Cerebellar nuclear complex (tissue), 1 donor: Measurements from ENCODE around the gene DENND1A.

ENCODE experiments used
- DNase-seq, 2 experiments: peaks; one replicate each; lab custom pipeline; 2025; lab: John Stamatoyannopoulos, UW

Gene DENND1A

GRCh38 chr9:123487944-123488548 is 441.9 kb downstream of the DENND1A start:
- no peak for DNase-seq

DNA sequence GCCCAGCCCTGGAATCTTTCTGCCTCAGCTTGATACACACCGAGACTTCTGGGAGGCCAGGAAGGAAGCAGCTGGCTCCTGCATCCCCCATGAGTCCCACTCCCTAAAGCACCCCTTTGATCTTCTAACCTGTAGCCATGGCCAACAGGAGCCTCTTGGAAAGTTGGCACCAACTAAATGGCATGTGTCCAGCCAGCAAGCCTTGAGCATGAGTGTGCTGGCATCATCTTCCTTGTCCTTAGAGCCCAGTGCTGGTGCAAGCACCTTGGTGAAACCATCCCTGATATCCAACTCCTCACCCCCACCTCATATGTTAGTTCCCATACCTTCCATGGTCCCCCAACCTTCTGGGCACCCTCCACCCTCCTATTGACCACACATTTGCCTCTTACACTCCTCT is 443.5 kb downstream of the DENND1A start:
- DNase-seq: no peak

GRCh38 chr9:123485216-123485615 is 444.7 kb downstream of the DENND1A start:
- no peak for DNase-seq

GRCh38 chr9:123484130-123484529 is 445.8 kb downstream of the DENND1A start:
- no peak for DNase-seq

GRCh38 chr9:123483191-123483803 is 446.6 kb downstream of the DENND1A start:
- no peak for DNase-seq

GRCh38 chr9:123482295-123482968 is 447.5 kb downstream of the DENND1A start:
- DNase-seq: no peak

DNA sequence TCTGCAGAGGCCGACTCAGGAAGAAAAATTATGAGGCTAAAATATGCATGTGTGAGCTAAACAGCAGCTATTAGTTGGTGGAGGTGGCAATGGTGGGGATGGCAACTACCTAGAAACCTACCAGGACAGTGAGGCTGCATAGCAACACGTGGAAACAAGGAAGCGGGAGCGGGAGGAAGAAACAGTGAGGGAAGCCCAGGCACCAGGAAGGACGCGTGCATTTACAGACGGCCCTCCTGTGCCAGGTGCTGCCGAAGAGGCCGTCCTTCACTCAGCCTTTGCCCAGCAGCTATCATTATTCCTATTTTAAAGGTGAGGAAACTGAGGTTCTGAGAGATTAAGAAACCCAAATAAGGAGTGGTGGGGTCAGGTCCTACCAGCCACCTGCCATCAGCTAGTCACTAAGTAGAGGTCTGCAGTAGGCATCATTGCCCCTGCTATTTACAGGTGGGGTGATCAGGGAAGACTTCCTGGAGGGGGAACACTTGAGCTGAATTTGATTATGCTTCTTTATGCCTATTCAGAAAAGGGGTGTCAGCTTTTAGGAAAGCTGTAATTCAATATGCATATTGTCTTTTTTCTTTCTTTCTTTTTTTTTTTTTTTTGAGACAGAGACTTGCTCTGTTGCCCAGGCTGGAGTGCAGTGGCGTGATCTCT is 448.6 kb downstream of the DENND1A start:
- DNase-seq: no peak

DNA sequence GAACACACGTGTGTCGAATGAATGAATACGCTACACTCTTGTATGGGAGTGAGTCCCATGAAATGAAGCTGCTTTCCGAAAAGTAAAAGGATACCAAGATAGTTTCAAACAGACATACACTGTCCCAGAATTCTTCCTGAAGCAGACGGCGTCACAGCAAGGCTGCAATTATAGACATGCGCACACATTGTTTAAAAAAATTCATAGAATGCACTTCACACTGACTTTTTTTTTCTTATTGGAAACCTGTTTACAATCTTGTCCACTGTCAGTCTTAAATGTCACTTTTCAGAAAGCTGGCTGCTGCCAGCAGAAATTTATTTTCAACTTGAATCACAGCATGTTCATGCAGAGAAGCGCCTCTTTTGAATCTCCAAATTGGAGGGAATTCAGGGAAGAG is 449.1 kb downstream of the DENND1A start:
- DNase-seq: no peak

- DNase-seq: no peak
Observed at GRCh38 chr9:123480096-123480495, 449.8 kb downstream of the DENND1A start.

- no peak for DNase-seq
Observed at GRCh38 chr9:123478967-123479602, 450.8 kb downstream of the DENND1A start.

DNA sequence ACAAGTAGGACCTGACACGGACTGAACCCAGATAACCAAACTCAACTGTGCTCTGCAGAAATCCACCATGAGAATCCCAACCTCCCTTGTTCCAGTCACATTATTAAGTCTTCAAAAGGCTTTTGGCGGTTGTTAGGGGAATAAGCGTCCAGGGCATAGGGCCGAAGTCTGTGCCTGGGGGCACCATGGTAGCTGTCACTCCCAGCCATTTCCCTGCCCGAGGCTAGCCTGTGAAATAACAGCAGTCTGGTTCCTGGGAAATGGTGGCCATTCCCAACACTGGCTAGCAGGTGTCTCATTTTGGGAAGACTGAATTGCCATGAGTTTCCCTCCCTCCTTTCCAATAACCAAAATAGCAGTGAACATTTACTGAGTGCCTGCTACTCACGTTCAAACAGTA is 451.8 kb downstream of the DENND1A start:
- DNase-seq: no peak

DNA sequence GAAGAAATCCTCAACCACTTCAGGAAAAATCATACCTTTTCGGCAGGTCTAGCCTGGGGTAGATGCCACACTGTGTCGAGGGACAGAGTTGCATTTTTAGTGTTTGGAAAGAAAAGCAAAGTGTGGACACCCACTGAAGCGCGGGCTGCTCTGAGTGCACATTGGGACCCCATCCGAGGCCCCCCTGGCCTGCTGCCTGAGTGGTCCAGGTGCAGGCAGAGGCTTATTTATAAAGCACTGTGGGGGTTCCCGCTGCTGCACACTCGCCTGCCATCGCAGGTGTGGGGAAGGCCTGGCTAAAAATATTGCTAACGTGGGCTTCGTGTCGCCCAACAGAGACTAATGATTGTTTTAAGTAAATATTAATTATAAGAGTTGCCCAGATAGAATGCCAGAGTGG is 454.5 kb downstream of the DENND1A start:
- no peak for DNase-seq

- DNase-seq: peak; percentile 60 to 69
Observed at GRCh38 chr9:123472862-123473614, 456.9 kb downstream of the DENND1A start.

GRCh38 chr9:123471843-123472570 is 457.9 kb downstream of the DENND1A start:
- DNase-seq: no peak

- no peak for DNase-seq
Observed at GRCh38 chr9:123470991-123471770, 458.7 kb downstream of the DENND1A start.

GRCh38 chr9:123470121-123470782 is 459.7 kb downstream of the DENND1A start:
- no peak for DNase-seq

GRCh38 chr9:123469282-123469681 is 460.6 kb downstream of the DENND1A start:
- DNase-seq: no peak

GRCh38 chr9:123468541-123468940 is 461.4 kb downstream of the DENND1A start:
- DNase-seq: peak in 1 of 2 experiments; percentile 72

DNA sequence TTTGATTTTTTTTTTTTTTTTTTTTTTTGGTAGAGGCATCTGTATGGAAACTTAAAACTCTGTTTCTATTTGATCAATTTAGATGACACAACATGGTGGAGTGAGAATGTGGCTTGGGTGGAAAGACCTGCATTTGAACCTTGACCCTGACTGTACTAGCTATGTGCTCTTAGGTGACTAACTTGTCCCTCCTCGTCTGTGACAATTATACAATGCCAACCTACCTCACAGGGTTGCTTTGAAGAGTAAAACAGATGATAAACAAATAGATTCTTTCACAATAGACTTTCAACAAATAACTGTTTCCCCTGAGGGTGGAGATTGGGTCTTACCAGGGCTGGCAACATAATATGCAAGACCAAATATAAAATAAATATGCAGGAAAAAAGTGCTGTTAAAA is 464.6 kb downstream of the DENND1A start:
- DNase-seq: no peak

DNA sequence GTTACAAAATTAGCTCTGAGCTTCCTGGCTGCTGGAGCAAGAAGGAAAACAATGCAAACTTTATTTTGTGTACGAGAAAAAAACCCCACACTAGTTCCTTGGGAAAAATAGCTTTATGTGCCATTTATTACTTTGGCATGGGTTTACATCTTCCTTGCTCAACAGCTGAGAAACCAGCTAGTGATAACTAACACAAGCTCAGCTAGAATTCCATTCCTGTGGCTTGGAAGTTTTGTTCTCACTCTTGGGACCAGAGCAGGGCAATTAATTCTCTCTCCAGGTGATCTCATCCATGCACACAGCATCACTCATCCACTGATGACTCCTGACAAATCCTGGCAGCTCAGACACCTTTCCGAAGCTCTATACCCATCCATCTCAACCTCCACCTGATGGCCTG is 469.8 kb downstream of the DENND1A start:
- DNase-seq: no peak
